Mucosa of descending colon (tissue), 3 donors: Measurements from ENCODE around the gene FGF12. TPM values are rescaled to one million over a fixed set of nuclear protein-coding genes. Genes with fewer than 3 reads are reported as not detected.

Source experiments
- ATAC-seq: fragments of 200-7000 bp; cut with Tn5 transposase; one replicate; pipeline ENCODE4 v1.9.1; 2020; ENCODE audit warnings: mild to moderate bottlenecking, moderate library complexity
- DNase-seq, 3 donors: peaks; one replicate each; pipeline ENCODE4 v3.0.0-alpha.2; 2020
- H3K36me3 ChIP-seq: fragments of 200-600 bp; one replicate; pipeline ENCODE4 v1.8.0; 2021; ENCODE audit warnings: low read depth, mild to moderate bottlenecking
- H3K4me1 ChIP-seq: fragments of 200-600 bp; one replicate; pipeline ENCODE4 v1.8.0; 2021; ENCODE audit warnings: low read depth, mild to moderate bottlenecking
- H3K4me3 ChIP-seq: fragments of 200-600 bp; one replicate; pipeline ENCODE4 v1.8.0; 2021; ENCODE audit warnings: mild to moderate bottlenecking
- H3K9me3 ChIP-seq: fragments of 200-600 bp; one replicate; pipeline ENCODE4 v1.8.0; 2021; ENCODE audit warnings: mild to moderate bottlenecking
- CTCF ChIP-seq: fragments of 200-600 bp; IDR thresholded peaks from one replicate; pipeline ENCODE4 v1.8.0; 2022; ENCODE audit warnings: antibody characterized with exemption, mild to moderate bottlenecking
- intact Hi-C, 2 donors: fragments of 100-400 bp; cut with DNase I in 1 of 2; cut with micrococcal nuclease in 1 of 2; formaldehyde crosslinking; loops; one replicate each; pipeline versions ENCODE4 v1.11.0 to v1.11.1; 2022; cut with DNase I, micrococcal nuclease
- total RNA-seq, 3 donors: library from RNA; stranded (reverse); fragmentation: NEBNext Ultra II Directional in 2 of 3; extraction: Animal tissue kit (Norgen Biotek cat#: 25700) in 2 of 3; gene quantifications; one replicate each; pipeline versions ENCODE4 v1.2.1 to v1.2.4, GENCODE V29; 2021 to 2023
- donor health status: DM: no; HTN: no; CAD: no; lungs with moderate emphysema.
- donor health status: DM: no; HTN: no; CAD: no.
- donor health status: DM: no; HTN: yes; CAD: no.

FGF12 gene
- total RNA-seq, 3 donors from 2014 or later, result 0.35 to 3.3 (median 0.58) TPM

DNA sequence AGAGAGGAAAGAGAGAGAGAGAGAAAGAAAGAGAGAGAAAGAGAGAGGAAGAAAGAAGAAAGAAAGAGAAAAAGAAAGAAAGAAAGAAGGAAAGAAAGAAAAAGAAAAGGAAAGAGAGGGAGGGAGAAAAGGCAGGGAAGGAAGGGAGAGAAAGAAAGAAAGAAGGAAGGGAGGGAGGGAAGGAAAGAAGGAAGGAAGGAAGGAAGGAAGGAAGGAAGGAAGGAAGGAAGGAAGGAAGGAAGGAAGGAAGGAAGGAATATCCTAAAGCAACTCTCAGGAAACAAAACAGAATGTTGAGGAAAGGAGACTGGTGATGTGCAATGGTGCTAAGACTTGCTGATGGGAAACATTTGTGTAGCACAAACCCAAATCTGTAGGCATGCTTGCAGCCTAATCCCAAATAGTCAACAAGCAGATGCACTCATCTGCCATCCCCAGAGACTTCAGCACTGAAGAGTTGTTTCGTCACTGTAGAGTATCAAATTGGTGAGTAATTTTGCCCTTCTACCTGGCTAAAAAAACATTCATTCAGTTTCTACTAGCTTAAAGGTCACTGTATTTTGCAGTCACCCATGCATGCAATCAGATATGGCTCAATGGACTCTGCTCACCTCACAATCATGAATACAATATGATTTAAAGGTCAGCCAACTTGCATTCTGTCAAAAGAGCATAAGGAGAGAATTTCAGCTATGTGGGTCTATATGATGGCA is 480.3 kb downstream of the FGF12 start:
- intact Hi-C loops, result no loop called here
- ATAC-seq, result no peak
- DNase-seq, result no peak
- H3K9me3 ChIP-seq, result no peaks in the 10 kb centered on the region
- no peaks in the 10 kb centered on the region for H3K4me1 ChIP-seq
- no peak overlapping the region for H3K4me3 ChIP-seq
- no peak for TF ChIP-seq CTCF
- H3K36me3 ChIP-seq, result no peaks in the 10 kb centered on the region

- ATAC-seq (no peak), DNase-seq (no peak)
- no peaks in the 10 kb centered on the region for H3K9me3 ChIP-seq
- TF ChIP-seq CTCF, result no peak
- H3K4me3 ChIP-seq, result no peak overlapping the region
- no peaks in the 10 kb centered on the region for H3K4me1 ChIP-seq
- intact Hi-C loops, result no loop called here
- H3K36me3 ChIP-seq, result no peaks in the 10 kb centered on the region
Measured at GRCh38 chr3:192244591-192244990, 482.8 kb downstream of the FGF12 start.

DNA sequence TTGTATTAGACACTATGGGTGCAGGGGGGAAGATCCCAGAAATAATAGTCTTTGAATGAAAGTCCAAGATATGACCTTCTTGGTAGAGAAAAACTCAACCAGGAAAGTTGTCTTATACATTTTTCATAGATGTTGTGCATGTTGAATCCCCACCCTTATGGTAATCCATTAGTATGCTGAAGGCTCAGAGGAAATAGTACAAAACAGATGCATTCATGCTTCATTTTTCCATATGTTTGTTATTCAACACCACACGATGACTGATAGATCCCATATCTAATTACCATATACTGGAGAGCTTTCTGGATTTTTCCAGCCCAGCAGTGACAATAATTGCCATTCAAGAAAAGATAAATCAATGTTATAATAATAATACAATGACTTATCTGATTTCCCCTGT is 487.4 kb downstream of the FGF12 start:
- H3K4me1 ChIP-seq, result no peaks in the 10 kb centered on the region
- H3K4me3 ChIP-seq, result no peak overlapping the region
- TF ChIP-seq CTCF, result no peak
- H3K36me3 ChIP-seq, result no peaks in the 10 kb centered on the region
- intact Hi-C loops, result no loop called here
- no peak for ATAC-seq
- no peaks in the 10 kb centered on the region for H3K9me3 ChIP-seq
- DNase-seq, result no peak

DNA sequence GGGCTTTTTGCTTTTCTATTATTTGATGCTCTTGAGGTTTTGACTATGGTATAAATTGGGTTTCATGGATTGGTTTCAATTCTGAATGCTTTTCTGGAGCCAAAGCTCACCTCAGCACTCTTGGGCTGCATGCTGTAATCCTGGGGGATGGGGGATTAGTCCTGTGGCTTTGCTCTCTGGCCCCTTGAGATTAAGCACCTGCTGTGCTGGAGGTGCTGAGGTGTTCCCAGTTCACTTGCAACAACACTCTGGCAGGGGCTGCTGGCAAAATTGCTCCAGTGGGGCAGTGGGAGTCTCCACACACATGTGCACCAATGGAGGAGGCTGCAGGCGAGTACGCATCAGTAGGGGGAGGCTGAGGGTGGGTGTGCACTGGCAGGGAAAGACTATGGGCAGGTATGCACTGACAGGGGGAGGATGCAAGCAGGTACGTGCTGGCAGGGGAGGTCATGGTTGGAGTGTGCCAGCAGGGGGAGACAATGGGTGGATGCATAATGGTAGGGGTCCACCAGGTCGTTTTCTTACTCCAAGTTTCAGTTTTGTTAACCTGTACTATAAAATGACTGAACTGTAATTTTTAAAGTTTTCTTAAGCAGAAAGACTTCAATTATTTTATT is 489.2 kb downstream of the FGF12 start:
- H3K9me3 ChIP-seq, result no peaks in the 10 kb centered on the region
- DNase-seq (no peak), ATAC-seq (no peak)
- no peak for TF ChIP-seq CTCF
- H3K4me1 ChIP-seq, result no peaks in the 10 kb centered on the region
- H3K36me3 ChIP-seq, result no peaks in the 10 kb centered on the region
- intact Hi-C loops, result no loop called here
- no peak overlapping the region for H3K4me3 ChIP-seq

DNA sequence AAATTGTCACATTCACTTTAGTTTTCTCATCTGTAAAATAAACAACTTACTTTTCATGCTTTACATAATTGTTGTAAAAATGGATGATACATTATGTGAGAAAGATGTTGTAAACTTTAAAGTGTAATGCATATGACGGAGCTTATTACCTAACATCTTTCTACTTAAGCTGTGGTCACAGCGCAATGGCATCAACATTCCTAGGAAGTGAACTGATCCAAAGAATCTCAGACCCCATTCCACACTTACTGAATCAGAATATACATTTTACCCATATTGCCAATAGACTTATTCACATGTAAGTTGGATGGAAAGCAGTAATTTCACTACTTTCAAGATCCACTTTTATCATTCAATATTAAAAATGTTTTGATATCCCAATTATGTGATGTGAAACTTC is 497.5 kb downstream of the FGF12 start:
- Histone ChIP-seq H3K4me1 (no peaks in the 10 kb centered on the region), H3K9me3 (no peaks in the 10 kb centered on the region), H3K4me3 (no peak overlapping the region), H3K36me3 (no peaks in the 10 kb centered on the region)
- no peak for TF ChIP-seq CTCF
- DNase-seq, result no peak
- intact Hi-C loops, result no loop called here
- no peak for ATAC-seq
